Gastroesophageal sphincter (tissue), 4 donors: Measurements from ENCODE around the gene CDK14. TPM values are rescaled to one million over a fixed set of nuclear protein-coding genes. Genes with fewer than 3 reads are reported as not detected.

Source experiments
- ATAC-seq: fragments of 150-250 bp; one replicate; pipeline ENCODE4 v1.9.1; 2016; ENCODE audit warnings: mild to moderate bottlenecking, moderate library complexity
- H3K27ac ChIP-seq, 4 donors: fragments of 200-600 bp; sonication (generic) in 3 of 4; 1 replicate in 3 of 4; 2 replicates in 1 of 4; pipeline ENCODE4 v1.5.1; 2016 to 2019
- H3K27me3 ChIP-seq: fragments of 200-600 bp; sonication (generic); one replicate; pipeline ENCODE4 v1.5.1; 2019
- H3K36me3 ChIP-seq, 2 donors: fragments of 200-600 bp; sonication (generic); one replicate each; pipeline ENCODE4 v1.5.1; 2019; ENCODE audit warnings: control low read depth in 1 of 2
- H3K4me1 ChIP-seq, 3 donors: fragments of 200-600 bp; sonication (generic); 1 replicate in 2 of 3; 2 replicates in 1 of 3; pipeline ENCODE4 v1.5.1; 2016 to 2019; ENCODE audit warnings: control low read depth in 2 of 3
- H3K4me3 ChIP-seq, 2 donors: fragments of 200-600 bp; sonication (generic); one replicate each; pipeline ENCODE4 v1.5.1; 2019; ENCODE audit warnings: mild to moderate bottlenecking in 1 of 2, moderate library complexity in 1 of 2
- H3K9me3 ChIP-seq, 3 donors: fragments of 200-600 bp; sonication (generic); one replicate each; pipeline ENCODE4 v1.5.1; 2017 to 2019; ENCODE audit warnings: control low read depth in 2 of 3
- EP300 ChIP-seq: sonication (generic); formaldehyde crosslinking; IDR thresholded peaks from one replicate; pipeline ENCODE4 v1.6.1; 2017; ENCODE audit warnings: antibody characterized with exemption, mild to moderate bottlenecking
- POLR2A ChIP-seq, 2 donors: fragments of 450-650 bp; IDR thresholded peaks; one replicate each; pipeline ENCODE4 v1.6.1; 2017; ENCODE audit warnings: antibody characterized with exemption in 2 of 2, mild to moderate bottlenecking in 2 of 2, moderate library complexity in 1 of 2
- POLR2AphosphoS5 ChIP-seq: sonication (generic); formaldehyde crosslinking; IDR thresholded peaks from one replicate; pipeline ENCODE4 v1.6.1; 2017; ENCODE audit warnings: antibody characterized with exemption
- WGBS, 2 donors: methylation state at CpG; one replicate each; pipeline ENCODE4 v1.1.5; 2018; ENCODE audit warnings: low coverage in 1 of 2; 5-methylcytosine and 5-hydroxymethylcytosine counted together
- total RNA-seq, 4 donors: library from RNA; depleted of rRNA; stranded (reverse); fragments of >200 nt; gene quantifications; one replicate each; pipeline ENCODE4 v1.1.0, GENCODE V29; 2016
- TF ChIP-seq, protein P1 (sequence below), 4 experiments: fragments of 200-600 bp in 2 of 4; fragments of 450-650 bp in 2 of 4; sonication (generic) in 1 of 4; IDR thresholded peaks; one replicate each; pipeline ENCODE4 v1.5.1; 2017 to 2019; ENCODE audit warnings: antibody characterized with exemption in 4 of 4, mild to moderate bottlenecking in 2 of 4, moderate library complexity in 2 of 4

Gene CDK14
- total RNA-seq, 4 donors from 2014 or later, result 14.8 to 28.7 (median 18.4) TPM

- peaks cover 9 to 33% (median 14%) of the 10 kb centered on the region in 3 donors for H3K4me1 ChIP-seq
- no peaks in the 10 kb centered on the region for H3K27me3 ChIP-seq
- H3K27ac ChIP-seq, result no peak overlapping the region
- no peaks in the 10 kb centered on the region for H3K9me3 ChIP-seq
- H3K4me3 ChIP-seq, result no peak overlapping the region
- no peaks in the 10 kb centered on the region for H3K36me3 ChIP-seq
- ATAC-seq, result no peak
- no peak for TF ChIP-seq POLR2A (IDR thresholded peaks at IDR 0.05)
- no peak for TF ChIP-seq EP300
- TF ChIP-seq POLR2AphosphoS5, result no peak
- TF ChIP-seq, protein P1, sequence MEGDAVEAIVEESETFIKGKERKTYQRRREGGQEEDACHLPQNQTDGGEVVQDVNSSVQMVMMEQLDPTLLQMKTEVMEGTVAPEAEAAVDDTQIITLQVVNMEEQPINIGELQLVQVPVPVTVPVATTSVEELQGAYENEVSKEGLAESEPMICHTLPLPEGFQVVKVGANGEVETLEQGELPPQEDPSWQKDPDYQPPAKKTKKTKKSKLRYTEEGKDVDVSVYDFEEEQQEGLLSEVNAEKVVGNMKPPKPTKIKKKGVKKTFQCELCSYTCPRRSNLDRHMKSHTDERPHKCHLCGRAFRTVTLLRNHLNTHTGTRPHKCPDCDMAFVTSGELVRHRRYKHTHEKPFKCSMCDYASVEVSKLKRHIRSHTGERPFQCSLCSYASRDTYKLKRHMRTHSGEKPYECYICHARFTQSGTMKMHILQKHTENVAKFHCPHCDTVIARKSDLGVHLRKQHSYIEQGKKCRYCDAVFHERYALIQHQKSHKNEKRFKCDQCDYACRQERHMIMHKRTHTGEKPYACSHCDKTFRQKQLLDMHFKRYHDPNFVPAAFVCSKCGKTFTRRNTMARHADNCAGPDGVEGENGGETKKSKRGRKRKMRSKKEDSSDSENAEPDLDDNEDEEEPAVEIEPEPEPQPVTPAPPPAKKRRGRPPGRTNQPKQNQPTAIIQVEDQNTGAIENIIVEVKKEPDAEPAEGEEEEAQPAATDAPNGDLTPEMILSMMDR (IDR thresholded peaks at IDR 0.05), result no peak
Measured at GRCh38 chr7:90846192-90846591, 250.1 kb downstream of the CDK14 start.

DNA sequence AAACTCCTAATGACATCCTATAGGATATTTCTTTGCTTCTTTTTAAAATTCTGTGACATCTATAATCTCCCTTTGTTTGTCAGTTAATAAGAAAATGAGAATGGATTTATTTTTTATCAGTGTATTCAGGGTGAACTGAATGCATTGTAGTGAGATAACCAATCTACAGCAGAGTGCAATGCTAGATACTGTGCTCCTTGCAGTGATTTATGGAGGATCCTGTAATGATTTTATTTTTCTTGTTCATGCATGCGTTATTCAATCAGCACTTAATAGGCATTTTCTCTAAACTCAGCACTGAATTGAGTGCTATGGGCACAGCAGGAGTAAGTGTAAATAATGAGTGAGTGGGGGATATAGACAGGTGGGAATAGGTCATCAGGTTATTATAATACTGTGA is 253.9 kb downstream of the CDK14 start:
- H3K36me3 ChIP-seq, result no peaks in the 10 kb centered on the region
- ATAC-seq, result no peak
- H3K27me3 ChIP-seq, result no peaks in the 10 kb centered on the region
- no peak overlapping the region for H3K4me3 ChIP-seq
- TF ChIP-seq EP300, result no peak
- no peak for TF ChIP-seq POLR2AphosphoS5
- no peak for TF ChIP-seq POLR2A (IDR thresholded peaks at IDR 0.05)
- TF ChIP-seq, protein P1 (IDR thresholded peaks at IDR 0.05), result no peak
- WGBS, 2 donors, result 89 to 90% methylated on average over 1 of the region's 1 CpG
- no peaks in the 10 kb centered on the region for H3K4me1 ChIP-seq
- no peak overlapping the region for H3K27ac ChIP-seq
- H3K9me3 ChIP-seq, result no peaks in the 10 kb centered on the region

- Histone ChIP-seq H3K9me3 (no peaks in the 10 kb centered on the region), H3K4me3 (no peak overlapping the region), H3K36me3 (no peaks in the 10 kb centered on the region), H3K27me3 (no peaks in the 10 kb centered on the region), H3K4me1 (no peaks in the 10 kb centered on the region), H3K27ac (no peak overlapping the region)
- 81 to 100% methylated on average over 1 to 2 of the region's 2 CpGs for WGBS, 2 donors
- ATAC-seq, result no peak
- TF ChIP-seq EP300, result no peak
- no peak for TF ChIP-seq POLR2AphosphoS5
- no peak for TF ChIP-seq POLR2A (IDR thresholded peaks at IDR 0.05)
- TF ChIP-seq, protein P1 (IDR thresholded peaks at IDR 0.05), result no peak
Measured at GRCh38 chr7:90850471-90850870, 254.3 kb downstream of the CDK14 start.

GRCh38 chr7:90853205-90853604 is 257.1 kb downstream of the CDK14 start:
- no peak for TF ChIP-seq EP300
- no peak for TF ChIP-seq POLR2AphosphoS5
- H3K4me3 ChIP-seq, result no peak overlapping the region
- no peaks in the 10 kb centered on the region for H3K27me3 ChIP-seq
- ATAC-seq, result no peak
- 75 to 100% methylated on average over 2 of the region's 2 CpGs for WGBS, 2 donors
- H3K9me3 ChIP-seq, result no peaks in the 10 kb centered on the region
- no peak overlapping the region for H3K27ac ChIP-seq
- H3K4me1 ChIP-seq, result no peaks in the 10 kb centered on the region
- H3K36me3 ChIP-seq, result no peaks in the 10 kb centered on the region

- no peaks in the 10 kb centered on the region for H3K27me3 ChIP-seq
- no peak for ATAC-seq
- WGBS, 2 donors, result 81 to 85% methylated on average over 6 of the region's 6 CpGs
- H3K4me3 ChIP-seq, result no peak overlapping the region
- no peaks in the 10 kb centered on the region for H3K4me1 ChIP-seq
- H3K36me3 ChIP-seq, result no peaks in the 10 kb centered on the region
- no peak overlapping the region for H3K27ac ChIP-seq
- no peak for TF ChIP-seq POLR2AphosphoS5
- H3K9me3 ChIP-seq, result no peaks in the 10 kb centered on the region
Measured at GRCh38 chr7:90856351-90857070, 260.4 kb downstream of the CDK14 start.

- H3K9me3 ChIP-seq, result no peaks in the 10 kb centered on the region
- no peaks in the 10 kb centered on the region for H3K4me1 ChIP-seq
- no peaks in the 10 kb centered on the region for H3K36me3 ChIP-seq
- no peaks in the 10 kb centered on the region for H3K27me3 ChIP-seq
- no peak overlapping the region for H3K4me3 ChIP-seq
- no peak overlapping the region for H3K27ac ChIP-seq
- ATAC-seq, result no peak
- 71 to 95% methylated on average over 2 of the region's 2 CpGs for WGBS, 2 donors
- no peak for TF ChIP-seq POLR2AphosphoS5
- no peak for TF ChIP-seq POLR2A (IDR thresholded peaks at IDR 0.05)
- no peak for TF ChIP-seq EP300
- TF ChIP-seq, protein P1 (IDR thresholded peaks at IDR 0.05), result no peak
Measured at GRCh38 chr7:90857603-90858002, 261.5 kb downstream of the CDK14 start.
